Adrenal gland (tissue), 5 donors: Measurements from ENCODE around the gene MARCHF3.

Experiments used
- POLR2A ChIP-seq, 2 donors: fragments of 450-650 bp; IDR thresholded peaks; one replicate each; pipeline ENCODE4 v1.6.1; 2017; ENCODE audit warnings: antibody characterized with exemption in 2 of 2, mild to moderate bottlenecking in 2 of 2, moderate library complexity in 1 of 2
- TF ChIP-seq, protein P1 (sequence below), 6 experiments: fragments of 450-650 bp in 4 of 6; fragments of 200-600 bp in 2 of 6; sonication (generic) in 1 of 6; IDR thresholded peaks; 1 replicate in 5 of 6; 2 replicates in 1 of 6; pipeline versions ENCODE4 v1.5.1 to v1.8.0; 2016 to 2021; ENCODE audit warnings: antibody characterized with exemption in 6 of 6, mild to moderate bottlenecking in 2 of 6, moderate library complexity in 1 of 6
- donor health status: DM: no; HTN: no; CAD: no.

DNA sequence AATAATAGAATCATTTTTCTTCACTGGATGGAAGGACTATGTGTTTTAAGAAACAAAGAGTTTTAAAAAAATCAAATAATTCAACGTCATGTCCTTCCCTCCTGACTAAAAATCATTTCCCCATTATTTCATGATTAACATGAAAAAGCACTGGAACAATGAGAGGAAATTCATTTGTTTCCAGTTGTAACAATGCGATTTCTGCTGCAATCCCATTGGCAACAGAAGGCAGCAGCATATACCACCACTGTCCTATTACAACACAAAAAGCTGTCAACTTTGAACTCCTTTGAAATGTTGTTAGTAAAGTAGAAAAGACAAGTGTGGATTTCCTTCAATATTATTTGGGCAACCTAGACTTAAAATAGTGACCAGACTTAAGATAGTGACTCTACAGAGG, 39.9 kb upstream of the MARCHF3 start:
- TF ChIP-seq, protein P1, sequence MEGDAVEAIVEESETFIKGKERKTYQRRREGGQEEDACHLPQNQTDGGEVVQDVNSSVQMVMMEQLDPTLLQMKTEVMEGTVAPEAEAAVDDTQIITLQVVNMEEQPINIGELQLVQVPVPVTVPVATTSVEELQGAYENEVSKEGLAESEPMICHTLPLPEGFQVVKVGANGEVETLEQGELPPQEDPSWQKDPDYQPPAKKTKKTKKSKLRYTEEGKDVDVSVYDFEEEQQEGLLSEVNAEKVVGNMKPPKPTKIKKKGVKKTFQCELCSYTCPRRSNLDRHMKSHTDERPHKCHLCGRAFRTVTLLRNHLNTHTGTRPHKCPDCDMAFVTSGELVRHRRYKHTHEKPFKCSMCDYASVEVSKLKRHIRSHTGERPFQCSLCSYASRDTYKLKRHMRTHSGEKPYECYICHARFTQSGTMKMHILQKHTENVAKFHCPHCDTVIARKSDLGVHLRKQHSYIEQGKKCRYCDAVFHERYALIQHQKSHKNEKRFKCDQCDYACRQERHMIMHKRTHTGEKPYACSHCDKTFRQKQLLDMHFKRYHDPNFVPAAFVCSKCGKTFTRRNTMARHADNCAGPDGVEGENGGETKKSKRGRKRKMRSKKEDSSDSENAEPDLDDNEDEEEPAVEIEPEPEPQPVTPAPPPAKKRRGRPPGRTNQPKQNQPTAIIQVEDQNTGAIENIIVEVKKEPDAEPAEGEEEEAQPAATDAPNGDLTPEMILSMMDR (IDR thresholded peaks at IDR 0.05), result no peak
- TF ChIP-seq POLR2A (IDR thresholded peaks at IDR 0.05), result no peak
